GM18505 (cell line): ENCODE results near the gene EIF2B2.

ENCODE experiments used
- ATAC-seq: cut with Tn5 transposase; IDR thresholded peaks from one replicate; pipeline ENCODE4 v1.9.1; 2021; ENCODE audit not compliant: unreplicated experiment
- POLR2A ChIP-seq: IDR thresholded peaks from 4 replicates; pipeline ENCODE4 v1.6.1; 2011; ENCODE audit warnings: borderline replicate concordance; ENCODE audit not compliant: insufficient read depth, insufficient read length; ENCODE audit errors: extremely low read depth

EIF2B2 gene

DNA sequence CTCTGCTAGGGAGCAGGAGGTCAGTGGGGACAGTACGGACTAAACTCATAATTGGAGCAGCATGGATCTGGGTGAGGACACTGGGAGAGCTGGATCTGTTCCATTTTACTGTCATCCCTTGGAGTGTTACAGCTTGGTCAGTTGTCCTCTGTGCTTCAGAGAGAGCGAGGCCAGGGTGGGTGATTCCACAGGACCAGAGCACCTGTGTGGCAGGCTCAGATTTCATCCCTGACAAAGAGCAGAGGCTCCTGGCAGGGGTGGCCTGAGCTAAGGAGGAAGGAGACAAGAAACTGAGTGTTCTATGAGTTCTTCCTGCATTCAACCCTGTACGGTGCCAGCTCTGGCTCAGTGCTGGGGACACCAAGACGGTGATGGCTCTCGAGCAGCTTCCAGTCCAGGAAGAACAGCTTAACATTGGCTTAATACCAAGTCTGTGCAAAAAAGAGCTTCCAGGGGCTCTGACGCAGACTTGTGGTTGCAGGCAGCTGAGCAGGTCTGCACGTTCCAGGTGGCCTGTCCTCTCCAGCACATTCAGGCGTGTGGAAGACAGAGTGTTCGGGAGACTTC, 38.9 kb upstream of the EIF2B2 start:
- TF ChIP-seq POLR2A = no peak
- ATAC-seq = no peak

GRCh38 chr14:74964787-74965485, 37.8 kb upstream of the EIF2B2 start:
- no peak for ATAC-seq

GRCh38 chr14:74965486-74966153, 37.1 kb upstream of the EIF2B2 start:
- TF ChIP-seq POLR2A = no peak
- ATAC-seq = no peak

More at GRCh38 chr14:74964787-74965485, 37.8 kb upstream of the EIF2B2 start:
- TF ChIP-seq POLR2A = no peak

- no peak for ATAC-seq
- no peak for TF ChIP-seq POLR2A
Observed at GRCh38 chr14:74968811-74969210, 33.9 kb upstream of the EIF2B2 start.

DNA sequence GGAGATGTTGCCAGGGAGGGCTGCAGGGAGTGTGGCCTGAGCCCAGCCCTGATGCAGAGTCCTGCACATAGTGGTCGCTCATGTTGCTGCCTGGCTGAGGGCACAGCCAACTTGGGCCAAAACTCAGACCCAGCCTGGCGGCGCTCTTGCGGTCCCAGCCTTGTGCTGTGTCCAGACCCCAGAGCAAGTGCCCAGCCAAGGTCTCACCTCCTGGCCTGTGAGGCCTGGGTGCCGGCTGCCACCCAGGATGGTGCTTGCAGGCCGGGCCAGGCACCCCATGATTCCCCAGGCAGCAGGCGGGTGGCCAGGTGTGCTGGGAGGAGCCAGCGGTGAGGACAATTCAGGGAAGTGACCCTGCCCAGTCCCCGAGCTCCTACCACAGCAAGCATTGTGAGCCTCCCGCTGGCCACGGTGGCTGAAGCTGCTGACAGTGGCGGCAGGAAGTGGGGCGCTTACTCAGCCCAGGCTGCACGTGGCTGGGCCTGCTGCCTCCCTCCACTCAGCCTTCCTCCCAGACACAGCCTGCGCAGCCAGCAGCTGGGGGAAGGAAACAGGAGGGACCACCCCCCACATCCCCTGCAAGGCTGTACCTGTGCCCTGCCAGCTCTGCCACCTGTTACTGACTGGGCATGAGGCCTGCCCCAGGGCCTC, 29.6 kb upstream of the EIF2B2 start:
- ATAC-seq = no peak
- no peak for TF ChIP-seq POLR2A

DNA sequence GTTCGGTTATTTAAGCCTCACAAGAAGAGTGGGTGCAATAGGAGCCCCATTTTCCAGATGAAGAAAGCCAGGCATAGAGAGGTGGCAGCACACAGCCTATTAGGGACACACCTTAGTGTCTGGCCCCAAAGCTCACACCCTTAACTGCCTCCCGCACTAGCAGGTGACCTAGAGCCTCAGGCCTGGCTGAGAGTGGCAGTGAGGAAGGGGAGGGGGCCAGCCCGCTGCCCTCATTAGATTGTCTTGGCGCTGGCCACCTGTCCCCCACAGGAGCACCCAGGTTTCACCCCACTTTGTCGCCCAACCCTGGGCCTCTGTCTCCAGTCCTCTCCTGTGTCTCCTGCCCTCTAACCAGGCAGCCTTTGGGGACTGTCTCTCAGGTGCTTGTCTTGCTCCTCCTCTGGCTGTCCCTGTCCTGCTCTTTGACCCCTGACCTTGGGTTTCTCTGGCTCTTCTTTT, 28.8 kb upstream of the EIF2B2 start:
- ATAC-seq = no peak
- no peak for TF ChIP-seq POLR2A

GRCh38 chr14:74974364-74975058, 28.2 kb upstream of the EIF2B2 start:
- no peak for TF ChIP-seq POLR2A
- no peak for ATAC-seq

DNA sequence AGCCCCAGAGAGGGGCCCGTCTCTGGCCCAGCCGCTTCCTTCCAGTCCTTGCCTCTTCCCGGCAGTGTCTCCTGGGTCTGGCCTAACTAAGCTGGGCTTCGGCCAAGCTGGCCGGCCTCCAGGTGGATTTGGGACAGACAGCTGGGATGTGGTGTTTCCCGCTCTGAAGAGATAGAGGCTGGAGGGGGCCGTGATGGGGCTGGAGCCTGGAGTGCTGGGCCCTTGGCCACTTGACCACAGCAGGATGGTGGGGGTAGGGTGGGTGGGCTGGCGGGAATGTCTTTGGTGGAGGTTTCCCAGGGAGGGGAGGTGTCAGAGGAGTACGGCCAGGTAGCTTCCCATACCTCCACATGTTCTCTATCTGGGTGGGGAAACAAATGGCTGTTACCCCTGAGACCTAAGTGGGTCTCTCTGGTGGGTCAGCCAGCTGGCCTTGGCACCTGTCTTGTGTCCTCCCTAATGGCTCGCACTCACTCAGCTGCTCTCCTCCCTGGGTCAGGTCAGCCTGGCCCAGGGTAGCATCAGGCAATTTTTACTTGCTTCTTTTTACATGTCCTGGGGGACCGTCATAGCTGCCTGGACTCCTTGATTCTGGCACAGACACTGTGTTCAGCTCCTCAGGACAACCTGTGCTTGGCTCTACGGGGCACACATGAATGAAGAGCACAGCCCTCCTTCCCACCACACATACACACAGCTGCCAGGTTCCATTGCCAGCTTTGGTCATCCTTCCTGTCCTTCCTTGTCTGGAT, 27.5 kb upstream of the EIF2B2 start:
- no peak for TF ChIP-seq POLR2A
- ATAC-seq = no peak

DNA sequence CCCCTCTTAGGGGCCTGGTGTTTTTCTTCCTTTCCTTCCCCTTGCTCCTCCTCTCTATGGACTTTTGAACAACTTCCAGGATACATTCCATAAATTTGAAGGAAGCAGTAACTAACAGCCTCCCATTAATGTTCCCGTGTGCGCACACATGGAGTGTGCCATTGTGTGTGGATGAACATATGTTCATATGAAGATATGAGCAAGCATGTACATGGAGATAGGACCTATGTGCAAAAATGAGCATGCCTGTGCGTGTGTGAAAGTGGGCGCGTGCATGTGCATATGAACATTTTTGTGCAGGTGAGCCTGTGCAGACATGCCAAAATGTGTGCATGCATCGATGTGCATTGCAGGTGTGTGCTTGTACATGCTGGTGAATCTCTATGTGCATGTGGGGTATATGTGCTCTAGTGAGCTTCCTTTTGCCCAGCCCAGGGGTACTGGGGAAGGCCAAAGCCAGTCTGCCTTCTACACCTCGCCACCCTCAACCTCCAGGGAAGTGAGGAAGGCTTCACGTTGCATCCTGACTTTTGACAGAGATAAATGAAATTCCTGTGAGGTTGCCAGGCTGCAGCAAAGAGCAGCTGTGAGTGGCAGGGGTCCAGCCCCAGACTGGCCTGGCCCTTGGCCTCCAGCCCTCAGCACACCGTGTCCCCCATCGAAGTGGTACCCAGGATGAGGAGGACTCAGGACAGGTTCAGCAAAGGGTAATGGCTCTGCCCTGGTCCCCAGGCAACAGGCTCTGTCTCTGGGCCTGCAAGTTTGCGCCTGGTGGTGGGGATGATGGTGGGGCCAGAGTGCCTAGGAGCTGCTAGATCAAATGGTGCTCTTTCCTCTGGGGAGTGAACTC, 26.2 kb upstream of the EIF2B2 start:
- ATAC-seq = no peak
- TF ChIP-seq POLR2A = no peak

- ATAC-seq = no peak
Observed at GRCh38 chr14:74977164-74977900, 25.4 kb upstream of the EIF2B2 start.

DNA sequence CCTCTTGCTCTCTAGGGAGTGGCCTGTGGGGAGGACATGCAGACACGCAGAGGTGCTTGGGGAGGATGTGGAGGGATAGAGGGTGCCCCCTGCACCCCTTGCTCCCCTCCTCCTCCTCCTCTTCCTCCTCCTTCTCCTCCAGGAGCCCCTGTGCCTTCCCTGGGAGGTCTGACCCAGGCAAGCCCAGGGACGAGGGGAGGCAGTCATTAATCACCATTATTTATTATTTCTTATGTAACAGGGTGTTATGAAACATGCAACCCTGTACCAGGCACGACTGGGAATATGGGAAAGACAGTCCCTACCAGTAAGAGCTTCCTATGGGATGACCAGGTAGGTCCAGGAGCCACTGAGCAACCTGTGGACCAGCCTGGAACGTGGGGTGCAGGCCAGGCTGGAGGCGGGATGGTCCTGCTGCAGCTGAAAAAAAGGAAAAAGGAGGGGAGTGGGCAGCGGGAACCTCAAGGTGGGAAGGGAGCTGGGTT, 24.8 kb upstream of the EIF2B2 start:
- no peak for ATAC-seq
- TF ChIP-seq POLR2A = no peak

More at GRCh38 chr14:74977164-74977900, 25.4 kb upstream of the EIF2B2 start:
- TF ChIP-seq POLR2A = no peak
